ENCODE measurements around the gene C14orf119.

DNA sequence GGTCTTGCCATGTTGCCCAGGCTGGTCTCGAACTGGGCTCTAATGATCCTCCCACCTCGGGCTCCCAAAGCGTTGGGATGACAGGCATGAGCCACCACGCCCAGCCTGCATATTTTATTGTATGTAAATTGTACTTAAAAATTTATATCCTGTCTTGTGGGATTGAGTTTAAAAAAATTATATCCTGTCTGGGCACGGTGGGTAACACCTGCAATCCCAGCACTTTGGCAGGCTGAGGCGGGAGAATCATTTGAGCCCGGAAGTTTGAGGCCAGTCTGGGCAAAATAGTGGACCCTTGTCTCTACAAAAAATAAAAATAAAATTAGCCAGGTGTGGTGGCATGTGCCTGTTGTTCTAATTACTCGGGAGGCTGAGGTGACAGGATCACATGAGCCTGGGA lies 37.7 kb downstream of the C14orf119 start:
- TF ChIP-seq POLR2AphosphoS5 (IDR thresholded peaks at IDR 0.05) (no peak), POLR2A (IDR thresholded peaks at IDR 0.05) (no peak)

All from prostate gland (tissue), 1 donor.